ENCODE results near the gene SIGLEC9. TPM values are rescaled to one million over a fixed set of nuclear protein-coding genes. Genes with fewer than 3 reads are reported as not detected.

The SIGLEC9 gene
- total and polyA plus RNA-seq, 2 donors (not counting 1 experiment from before 2014, with no cell fraction given), result 0.72 TPM; not detected in 1

- POLR2A ChIA-PET, result no interaction called here
- Histone ChIP-seq H3K4me2 (replicated peaks; ENCODE audit: low read depth, low read length, poor library complexity, severe bottlenecking) (no peak overlapping the region), H3K27me3 (replicated peaks in 1 of 4; ENCODE audit: control extremely low read depth in 1 of 4, control insufficient read depth in 3 of 4, insufficient read depth in 4 of 4, low read length in 3 of 4) (no peaks in the 10 kb centered on the region), H3K36me3 (replicated peaks in 1 of 2; ENCODE audit: control extremely low read depth in 1 of 2, control insufficient read depth in 1 of 2, extremely low read depth in 1 of 2, insufficient read depth in 2 of 2, low read length in 1 of 2) (no peaks in the 10 kb centered on the region), H3K4me3 (ENCODE audit: control extremely low read depth in 1 of 5, extremely low read depth in 1 of 5, insufficient read depth in 1 of 5, low read depth in 2 of 5, low read length in 4 of 5) (no peak overlapping the region), H3K9ac (ENCODE audit: low read length) (no peak overlapping the region), H3K27ac (ENCODE audit: low read length in 2 of 2) (no peak overlapping the region), H3K4me1 (ENCODE audit: control insufficient read depth in 2 of 2, insufficient read depth in 2 of 2, low read length in 2 of 2) (no peaks in the 10 kb centered on the region), H3K79me2 (ENCODE audit: control insufficient read depth, insufficient read depth, low read length) (no peaks in the 10 kb centered on the region), H3K9me3 (ENCODE audit: control extremely low read depth in 1 of 3, control insufficient read depth in 2 of 3, insufficient read depth in 1 of 3, low read length in 2 of 3) (no peaks in the 10 kb centered on the region), H4K20me1 (ENCODE audit: control insufficient read depth, insufficient read depth, low read length, poor library complexity, severe bottlenecking) (no peaks in the 10 kb centered on the region), H2AFZ (ENCODE audit: insufficient read depth, low read depth, low read length, poor library complexity, severe bottlenecking) (no peak overlapping the region)
- no peaks in the 10 kb centered on the region for H3K9me3 Mint-ChIP-seq (ENCODE audit: insufficient read depth)
- H3K27me3 Mint-ChIP-seq, result no peaks in the 10 kb centered on the region
- no peak for ATAC-seq (ENCODE audit: low read depth)
- no peak overlapping the region for H3K27ac Mint-ChIP-seq
- no peak for DNase-seq
- no peaks in the 10 kb centered on the region for H3K4me1 Mint-ChIP-seq
- CTCF ChIA-PET, result interaction anchor here (0.7 kb wide), 1 partner anchor 33 kb away, joined by 3 read pairs; no protein-coding TSS in a partner anchor
- no peak overlapping the region for H3K4me3 Mint-ChIP-seq
- intact Hi-C loops (cut with micrococcal nuclease), result no loop called here
- 96% methylated on average over 10 of the region's 10 CpGs for WGBS (ENCODE audit: insufficient coverage)
- no peak for TF ChIP-seq CTCF (IDR thresholded peaks at IDR 0.05)
- no peak for TF ChIP-seq EZH2 (IDR thresholded peaks at IDR 0.05; ENCODE audit: borderline replicate concordance, insufficient read depth, low read depth, low read length, poor library complexity, severe bottlenecking)
Observed at GRCh38 chr19:51091126-51091525, 33.6 kb upstream of the SIGLEC9 start.

GRCh38 chr19:51091895-51092873 lies 32.5 kb upstream of the SIGLEC9 start:
- H3K9me3 Mint-ChIP-seq (ENCODE audit: insufficient read depth), result no peaks in the 10 kb centered on the region
- POLR2A ChIA-PET, result no interaction called here

More at GRCh38 chr19:51091895-51092873, 32.5 kb upstream of the SIGLEC9 start:
- intact Hi-C loops (cut with micrococcal nuclease), result no loop called here
- DNase-seq (no peak), ATAC-seq (ENCODE audit: low read depth) (no peak)
- Histone ChIP-seq H3K27me3 (replicated peaks in 1 of 4; ENCODE audit: control extremely low read depth in 1 of 4, control insufficient read depth in 3 of 4, insufficient read depth in 4 of 4, low read length in 3 of 4) (no peaks in the 10 kb centered on the region), H3K79me2 (ENCODE audit: control insufficient read depth, insufficient read depth, low read length) (no peaks in the 10 kb centered on the region), H3K9me3 (ENCODE audit: control extremely low read depth in 1 of 3, control insufficient read depth in 2 of 3, insufficient read depth in 1 of 3, low read length in 2 of 3) (no peaks in the 10 kb centered on the region), H4K20me1 (ENCODE audit: control insufficient read depth, insufficient read depth, low read length, poor library complexity, severe bottlenecking) (no peaks in the 10 kb centered on the region), H3K9ac (ENCODE audit: low read length) (no peak overlapping the region), H3K4me2 (replicated peaks; ENCODE audit: low read depth, low read length, poor library complexity, severe bottlenecking) (no peak overlapping the region), H3K27ac (ENCODE audit: low read length in 2 of 2) (no peak overlapping the region), H3K4me1 (ENCODE audit: control insufficient read depth in 2 of 2, insufficient read depth in 2 of 2, low read length in 2 of 2) (no peaks in the 10 kb centered on the region), H3K36me3 (replicated peaks in 1 of 2; ENCODE audit: control extremely low read depth in 1 of 2, control insufficient read depth in 1 of 2, extremely low read depth in 1 of 2, insufficient read depth in 2 of 2, low read length in 1 of 2) (no peaks in the 10 kb centered on the region), H2AFZ (ENCODE audit: insufficient read depth, low read depth, low read length, poor library complexity, severe bottlenecking) (no peak overlapping the region), H3K4me3 (ENCODE audit: control extremely low read depth in 1 of 5, extremely low read depth in 1 of 5, insufficient read depth in 1 of 5, low read depth in 2 of 5, low read length in 4 of 5) (no peak overlapping the region)
- Mint-ChIP-seq H3K4me3 (no peak overlapping the region), H3K27ac (no peak overlapping the region), H3K27me3 (no peaks in the 10 kb centered on the region), H3K4me1 (peaks cover 6% of the 10 kb centered on the region)
- TF ChIP-seq EZH2 (IDR thresholded peaks at IDR 0.05; ENCODE audit: borderline replicate concordance, insufficient read depth, low read depth, low read length, poor library complexity, severe bottlenecking), result no peak
- TF ChIP-seq CTCF (IDR thresholded peaks at IDR 0.05), result no peak
- WGBS (ENCODE audit: insufficient coverage), result 87% methylated on average over 12 of the region's 16 CpGs
- CTCF ChIA-PET, result no interaction called here
